HG03442 (cell line): ENCODE results near the gene KRTCAP2.
"Not testable (repeated sequence)": the region's sequence is repeated elsewhere in the genome, so short reads cannot be mapped to it uniquely, and the experiment has no call there.

ENCODE experiments used
- ATAC-seq: cut with Tn5 transposase; IDR thresholded peaks from one replicate; pipeline ENCODE4 v1.9.1; 2021; ENCODE audit warnings: mild to moderate bottlenecking, moderate library complexity; ENCODE audit not compliant: unreplicated experiment

The KRTCAP2 gene

DNA sequence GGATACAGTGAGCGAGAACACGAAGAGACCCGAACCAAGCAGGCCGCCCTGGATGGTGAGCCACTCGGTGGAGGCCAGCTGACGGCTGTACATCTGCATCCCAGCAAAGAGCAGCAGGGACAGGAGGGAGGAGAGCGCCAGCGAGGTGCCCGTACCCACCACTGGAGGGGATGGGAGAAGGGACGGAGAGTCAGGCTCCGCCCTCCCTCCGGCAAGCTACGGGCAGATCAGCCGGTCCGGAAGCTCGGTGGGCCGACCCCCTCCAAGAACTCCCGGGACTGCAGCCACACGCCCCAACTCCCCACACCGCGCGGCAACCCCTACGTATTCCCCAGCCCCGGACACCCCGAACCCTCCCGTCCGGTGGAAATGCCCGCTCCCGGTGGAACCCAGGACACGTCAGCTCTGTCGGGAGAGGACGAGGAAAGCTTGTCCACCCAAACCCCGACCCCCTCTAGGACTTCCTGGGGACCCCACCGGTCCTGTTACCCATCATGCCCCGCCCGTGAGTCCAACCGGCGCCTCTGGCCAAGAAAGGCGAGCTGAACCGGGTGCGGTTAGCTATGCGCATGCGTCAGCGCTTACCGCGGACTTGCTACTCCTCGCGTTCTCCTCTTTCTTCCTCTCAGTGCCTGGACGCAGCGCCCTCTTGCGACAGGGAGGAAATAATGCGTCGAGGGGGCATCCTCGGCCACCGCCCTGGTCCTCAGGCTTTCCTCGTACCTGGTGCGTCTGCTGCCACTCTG, at the start of gene KRTCAP2:
Gene KRTCAP2 (minus strand): TSS at position 573 of the 746 bp plus-strand sequence. CDS start 80 bp downstream, at position 493.
- peak; percentile 69 for ATAC-seq

DNA sequence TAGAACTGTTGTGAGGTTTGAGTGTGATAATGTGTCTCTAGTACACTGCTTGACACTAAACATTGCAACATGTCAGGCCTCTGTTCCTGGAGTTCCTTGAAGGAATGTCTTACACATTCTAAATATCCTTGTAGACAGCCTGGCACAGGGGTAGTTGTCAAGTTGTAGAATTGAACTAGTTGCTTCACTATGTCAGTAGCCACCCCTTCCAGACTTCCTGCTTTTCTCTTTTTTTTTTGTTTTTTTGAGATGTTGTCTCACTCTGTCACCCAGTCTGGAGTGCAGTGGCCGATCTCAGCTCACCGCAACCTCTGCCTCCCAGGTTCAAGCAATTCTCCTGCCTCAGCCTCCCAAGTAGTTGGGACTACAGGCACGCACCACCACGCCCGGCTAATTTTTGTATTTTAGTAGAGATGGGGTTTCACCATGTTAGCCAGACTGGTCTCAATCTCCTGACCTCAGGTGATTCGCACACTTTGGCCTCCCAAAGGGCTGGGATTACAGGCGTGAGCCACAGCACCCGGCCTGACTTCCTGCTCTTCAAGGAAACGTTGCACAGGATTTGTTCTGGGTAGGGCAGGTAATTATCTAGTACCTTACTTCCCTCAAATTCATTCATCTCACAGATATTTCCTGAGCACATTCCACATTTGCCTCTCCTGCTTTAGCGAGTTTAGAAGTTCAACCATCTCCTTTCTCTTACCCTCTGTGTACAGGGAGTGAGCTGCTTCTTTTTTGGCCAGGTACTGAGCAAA, 47.3 kb upstream of the KRTCAP2 start:
- ATAC-seq: not testable (repeated sequence)

DNA sequence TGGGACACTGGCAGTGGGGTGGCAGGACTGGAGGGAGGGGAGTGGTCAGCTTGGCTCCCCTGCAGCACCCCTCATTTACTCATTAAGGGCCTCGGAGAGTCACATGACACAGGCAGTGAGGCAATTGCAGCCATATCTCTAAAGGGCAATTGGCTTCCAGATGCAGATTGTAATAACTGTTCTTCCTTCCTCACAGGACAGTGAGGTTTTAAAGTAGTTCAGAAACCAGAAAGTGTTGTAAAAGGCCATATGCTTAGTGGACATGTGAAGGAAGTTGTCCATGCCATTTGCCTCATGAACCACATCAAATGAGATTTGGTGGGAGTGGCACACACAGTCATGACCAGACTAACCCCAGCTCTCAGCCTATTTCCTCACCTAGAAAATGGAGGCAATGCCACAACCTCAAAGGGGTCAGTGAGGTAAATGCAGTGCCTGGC, 46.5 kb upstream of the KRTCAP2 start:
- no peak for ATAC-seq

DNA sequence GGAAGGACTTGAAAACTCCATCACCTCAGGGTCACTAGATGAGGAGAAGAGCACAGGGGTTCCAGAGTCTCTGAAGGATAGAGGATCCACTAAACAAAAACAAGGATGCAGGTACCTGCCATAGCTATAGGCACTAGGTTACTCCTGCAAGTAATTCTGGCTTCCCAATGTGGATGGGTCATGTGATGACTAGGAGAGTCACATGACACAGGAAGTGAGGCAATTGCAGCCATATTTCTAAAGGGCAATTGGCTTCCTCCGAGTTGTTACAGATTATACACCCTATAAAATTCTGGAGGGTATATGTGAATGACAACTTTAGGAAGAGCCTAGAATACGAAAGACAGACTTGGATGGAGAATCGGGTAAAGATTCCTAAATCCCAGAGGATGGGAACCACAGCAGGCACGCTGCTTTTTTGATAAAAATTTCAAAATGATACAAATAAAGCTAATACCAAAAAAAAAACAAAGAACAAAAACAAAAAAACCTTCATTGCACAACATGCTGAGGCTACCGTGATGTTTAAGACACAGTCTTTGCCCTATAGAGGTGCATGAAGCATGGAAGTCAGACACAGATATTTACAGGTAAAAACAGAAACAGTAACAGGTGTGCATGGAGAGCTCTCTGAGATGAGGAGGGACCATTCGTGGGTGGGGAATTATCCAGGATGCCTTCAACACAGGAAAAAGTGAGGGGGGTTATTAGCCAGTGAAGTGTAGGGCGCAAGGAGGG, 45.9 kb upstream of the KRTCAP2 start:
- ATAC-seq: no peak

DNA sequence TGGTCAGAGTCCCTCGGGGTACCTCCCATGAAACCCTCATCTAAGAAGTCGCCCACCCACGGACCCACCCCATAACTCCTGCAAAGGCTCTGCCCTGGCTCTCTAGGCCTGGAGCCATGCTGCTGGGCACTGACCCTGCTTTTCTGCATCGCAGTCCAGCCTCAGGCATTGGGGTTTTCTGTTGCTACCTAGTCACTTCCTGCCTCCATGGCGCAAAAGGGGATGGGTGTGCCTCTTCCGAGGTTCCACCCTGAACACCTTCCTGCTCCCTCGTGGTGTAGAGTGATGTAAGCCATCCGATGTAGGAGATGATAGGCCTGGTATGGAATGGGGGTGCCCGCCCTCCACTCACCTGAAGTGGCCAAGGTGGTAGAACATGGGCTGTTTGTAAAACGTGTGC, 41.6 kb upstream of the KRTCAP2 start:
- ATAC-seq: not testable (repeated sequence)

DNA sequence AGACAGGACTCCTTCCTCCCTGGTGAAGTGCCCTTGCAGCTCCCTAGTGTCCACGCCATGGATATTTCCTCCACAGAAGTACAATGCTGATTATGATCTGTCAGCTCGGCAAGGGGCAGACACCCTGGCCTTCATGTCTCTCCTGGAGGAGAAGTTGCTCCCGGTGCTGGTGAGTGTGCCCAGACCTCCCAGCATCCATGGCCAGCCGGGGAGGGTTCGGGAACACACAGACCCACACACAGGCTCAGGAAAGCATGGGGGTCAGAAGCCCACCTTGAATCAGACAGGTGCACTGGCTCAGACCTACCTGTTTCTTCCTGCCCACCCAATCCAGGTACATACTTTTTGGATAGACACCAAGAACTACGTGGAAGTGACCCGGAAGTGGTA, 38.9 kb upstream of the KRTCAP2 start:
- ATAC-seq: not testable (repeated sequence)

DNA sequence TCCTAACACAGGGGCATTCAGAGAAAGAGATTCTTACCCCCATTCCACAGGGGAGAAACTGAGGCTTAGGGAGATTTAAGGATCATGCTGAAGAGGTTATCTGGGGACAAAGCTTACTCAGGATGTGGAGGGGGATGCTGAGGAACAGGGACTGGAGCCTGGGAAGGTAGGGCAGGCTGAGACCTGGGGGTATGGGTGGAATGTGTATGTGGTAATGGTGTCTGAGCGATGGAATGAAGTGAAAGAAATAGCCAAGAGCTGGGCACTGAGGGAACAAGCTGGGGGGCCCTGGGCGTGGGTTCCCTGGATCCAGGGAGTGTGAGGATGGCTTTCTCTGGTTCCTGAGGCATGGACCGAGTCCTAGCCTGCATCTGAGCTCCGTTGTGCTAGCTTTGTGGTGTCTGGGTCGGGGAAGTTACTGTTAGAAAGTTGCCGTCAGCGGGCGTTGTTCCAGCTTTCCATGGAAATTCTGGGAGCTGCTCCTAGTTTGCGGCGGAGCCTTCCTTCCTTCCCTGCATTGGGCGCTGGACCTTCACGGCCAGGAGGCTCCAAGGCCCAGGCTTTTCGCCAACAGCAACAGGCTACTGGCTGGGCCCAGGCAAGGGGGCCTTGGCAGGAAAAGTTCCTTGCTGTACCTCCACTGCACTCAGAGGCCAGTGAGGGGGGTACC, 38.4 kb upstream of the KRTCAP2 start:
- ATAC-seq: not testable (repeated sequence)

DNA sequence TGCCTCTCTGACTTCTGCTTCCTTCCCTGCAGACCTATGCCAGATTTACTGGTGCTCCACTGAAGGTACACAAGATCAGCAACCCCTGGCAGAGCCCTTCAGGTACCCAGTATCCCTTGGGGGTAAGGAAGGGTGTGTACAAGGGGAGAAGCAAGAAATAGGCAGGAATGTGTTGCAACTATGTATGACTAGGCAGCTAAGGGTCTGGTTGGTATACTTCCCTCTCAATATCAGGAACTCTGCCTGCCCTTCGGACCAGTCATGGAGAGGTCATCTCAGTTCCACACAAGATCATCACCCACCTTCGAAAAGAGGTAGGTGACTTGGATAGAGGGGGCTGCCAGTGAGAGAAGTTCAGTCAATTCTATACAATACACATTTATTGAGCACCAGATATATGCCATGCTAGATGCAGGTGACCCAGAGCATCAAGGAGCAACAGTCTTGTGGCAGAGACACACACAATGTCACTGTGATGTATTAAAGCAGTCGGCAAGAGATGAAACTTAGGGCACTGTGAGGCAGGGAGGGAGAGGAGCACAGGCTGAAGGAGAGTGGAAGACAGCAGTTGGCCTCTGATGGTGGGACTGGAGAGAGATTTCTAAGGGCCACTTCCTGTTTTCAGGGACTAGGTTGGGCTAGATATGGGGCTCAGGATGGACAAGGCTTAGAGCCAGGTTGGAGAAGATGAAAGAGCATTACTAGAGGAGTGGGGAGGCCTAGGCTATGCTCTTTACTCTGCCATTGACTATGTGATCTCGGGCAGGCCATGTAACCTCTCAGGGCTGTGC, 37.4 kb upstream of the KRTCAP2 start:
- ATAC-seq: no peak

DNA sequence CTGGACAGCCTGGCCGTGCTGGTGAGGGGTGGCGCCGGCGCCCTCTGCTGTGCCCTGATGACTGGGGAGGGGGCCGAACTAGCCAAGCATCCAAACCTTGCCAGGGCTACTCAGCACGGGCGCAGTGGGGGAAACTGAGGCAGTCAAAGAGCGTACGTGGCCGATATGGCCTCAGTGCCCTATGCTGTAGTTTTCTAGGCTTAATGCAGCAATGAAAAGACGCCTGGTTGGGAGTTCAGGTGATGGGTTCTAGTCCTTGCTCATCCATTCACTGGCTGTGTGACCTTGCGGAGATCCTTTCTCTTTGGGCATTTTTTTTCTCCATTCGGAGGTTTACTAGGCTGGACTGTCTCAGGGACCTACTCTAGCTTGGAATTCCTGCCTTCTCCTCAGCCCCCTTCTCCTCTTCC, 36.2 kb upstream of the KRTCAP2 start:
- ATAC-seq: no peak

DNA sequence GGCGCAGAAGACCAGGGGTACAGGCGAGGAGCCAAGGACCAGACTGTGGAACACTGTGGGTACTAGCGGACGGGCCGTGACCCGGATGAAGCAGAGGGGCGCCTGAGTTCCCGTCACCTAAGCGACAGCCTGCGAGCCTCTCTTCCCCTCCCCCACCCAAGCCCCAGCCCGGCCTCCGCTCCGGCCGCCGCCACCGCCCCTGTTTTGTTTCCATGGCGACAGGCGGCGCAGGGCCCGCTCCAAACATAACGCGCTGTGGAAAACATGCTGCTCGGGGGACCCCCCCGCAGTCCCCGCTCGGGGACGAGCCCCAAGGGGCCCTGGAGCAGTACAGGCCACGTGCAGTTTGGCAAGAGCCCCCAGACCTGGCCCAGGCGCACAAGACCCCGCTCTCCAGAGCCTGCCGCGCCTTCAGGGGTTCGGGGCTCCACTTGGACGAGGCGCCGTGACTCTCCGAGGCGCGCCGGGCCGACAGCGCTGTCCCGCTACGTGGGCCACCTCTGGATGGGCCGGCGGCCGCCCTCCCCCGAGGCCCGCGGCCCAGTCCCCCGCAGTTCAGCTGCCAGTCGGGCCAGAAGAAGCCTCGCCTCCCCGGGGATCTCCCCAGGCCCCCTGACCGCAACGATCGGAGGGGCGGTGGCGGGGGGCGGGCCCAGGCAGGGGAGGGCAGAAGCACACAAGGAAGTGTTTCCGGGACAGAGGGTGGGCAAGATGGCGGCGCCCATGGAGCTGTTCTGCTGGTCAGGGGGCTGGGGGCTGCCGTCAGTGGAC, 35.6 kb upstream of the KRTCAP2 start, which contains the start of gene MTX1:
Gene MTX1 (plus strand): TSS at position 155 of the 771 bp plus-strand sequence. CDS start 110 bp downstream, at position 265.
- ATAC-seq: peak; percentile 78

DNA sequence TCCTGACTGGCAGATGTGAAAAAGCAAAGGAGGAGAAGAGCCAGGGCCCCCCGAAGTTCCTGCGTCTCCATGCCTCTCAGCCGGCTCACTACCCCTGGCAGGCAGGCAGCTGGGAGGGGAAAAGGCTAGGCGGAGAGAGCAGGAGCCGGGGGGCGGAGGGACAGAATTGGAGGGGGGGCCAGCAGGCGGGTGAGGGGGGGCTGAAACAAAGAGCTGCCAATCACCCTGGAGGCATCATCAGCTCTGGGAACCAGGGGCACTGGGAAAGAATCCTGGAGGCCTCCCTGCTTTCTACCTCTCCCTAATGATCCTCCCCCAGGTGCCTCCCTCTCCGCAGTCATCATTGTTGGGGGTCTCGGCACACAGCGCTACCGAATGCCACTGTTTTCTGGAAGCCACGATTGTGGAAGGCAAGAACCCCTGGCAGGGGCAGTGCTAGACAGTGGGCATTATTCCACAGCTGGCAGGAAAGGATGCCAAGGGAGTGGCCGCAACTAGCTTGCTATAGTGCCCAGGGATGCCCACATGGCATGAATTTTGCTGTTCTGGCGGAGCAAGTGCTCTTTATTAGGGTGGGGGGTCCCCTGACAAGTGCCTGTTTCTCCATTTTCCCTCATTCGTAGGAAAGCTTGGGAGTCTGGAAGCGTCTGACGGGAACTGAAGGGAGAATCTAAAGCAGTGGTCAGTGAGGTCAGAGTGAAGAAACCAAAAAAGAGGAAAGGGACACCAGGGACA, 34.9 kb upstream of the KRTCAP2 start, which contains the start of gene THBS3:
Gene THBS3 (minus strand): TSS at position 92 of the 735 bp plus-strand sequence. CDS start 21 bp downstream, at position 71.
- ATAC-seq: no peak

DNA sequence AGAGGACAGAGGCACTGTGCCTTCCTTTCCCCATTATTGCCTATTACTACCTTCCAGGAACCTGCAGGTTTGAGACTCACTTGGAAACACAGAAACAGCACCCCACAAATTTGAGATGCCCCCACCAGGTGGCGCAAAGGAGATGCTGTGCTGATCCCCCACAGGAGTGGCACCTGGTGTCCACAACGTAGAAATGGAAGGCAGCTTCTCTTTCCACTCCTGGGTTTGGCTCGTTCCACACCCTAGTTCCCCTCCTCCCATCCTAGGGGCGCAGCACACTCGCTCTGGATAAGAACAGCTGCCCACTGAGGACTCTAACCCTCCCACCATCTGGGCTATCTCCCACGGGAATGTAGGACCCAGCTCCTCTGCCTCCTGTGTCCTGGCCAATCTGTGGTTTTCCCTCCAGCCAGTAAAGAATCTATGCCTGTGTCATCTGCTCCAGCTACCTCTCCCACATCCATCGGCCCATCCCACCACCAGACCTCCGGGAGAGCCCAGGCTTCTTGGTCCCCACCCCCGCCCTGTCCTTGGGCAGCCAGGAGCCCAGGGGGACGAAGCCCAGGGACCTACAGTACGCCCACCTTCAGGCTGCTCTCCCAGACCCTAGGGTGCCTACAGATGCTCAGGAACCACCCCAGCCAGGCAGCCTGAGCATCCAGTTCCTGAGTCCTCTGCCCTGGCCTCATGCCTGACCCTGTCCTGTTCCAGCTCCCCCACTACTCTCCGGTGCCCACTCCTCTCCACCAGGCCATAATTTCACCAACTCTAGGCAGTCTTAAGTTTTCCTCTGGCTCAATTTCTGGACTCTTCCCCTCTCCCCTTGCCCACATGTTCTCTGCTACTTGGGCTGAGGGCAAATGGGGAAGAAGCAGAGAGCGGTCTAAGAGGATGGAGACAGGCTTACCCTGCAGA, 34.0 kb upstream of the KRTCAP2 start:
- no peak for ATAC-seq

DNA sequence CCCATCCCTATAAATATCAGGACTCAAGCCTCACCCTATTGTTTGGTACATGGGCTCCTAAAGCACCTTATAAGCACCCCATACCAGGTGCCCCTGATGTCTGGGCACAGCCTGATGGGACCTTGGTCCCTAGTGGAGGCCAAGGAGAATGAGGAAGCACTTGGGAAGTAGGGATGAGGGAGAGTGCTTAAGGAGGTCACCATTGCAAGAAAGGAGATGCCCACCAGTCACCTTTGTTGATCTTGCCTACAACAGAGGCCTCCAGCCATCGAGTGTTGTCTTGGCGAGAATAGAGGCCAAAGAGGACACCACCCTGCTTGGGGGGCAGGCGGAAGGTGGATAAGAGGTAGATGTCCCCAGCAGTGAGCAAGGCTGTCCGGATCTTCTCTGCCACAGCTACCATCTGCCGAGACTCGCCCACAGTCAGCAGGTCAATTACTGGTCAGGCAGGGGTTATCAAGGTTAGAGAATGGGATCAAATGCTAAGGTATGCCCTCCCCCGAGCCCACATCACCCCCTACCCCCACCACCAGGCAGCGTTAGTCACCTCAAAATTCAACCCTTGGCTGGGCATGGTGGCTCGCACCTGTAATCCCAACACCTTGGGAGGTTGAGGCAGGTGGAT, 33.0 kb upstream of the KRTCAP2 start:
- no peak for ATAC-seq

DNA sequence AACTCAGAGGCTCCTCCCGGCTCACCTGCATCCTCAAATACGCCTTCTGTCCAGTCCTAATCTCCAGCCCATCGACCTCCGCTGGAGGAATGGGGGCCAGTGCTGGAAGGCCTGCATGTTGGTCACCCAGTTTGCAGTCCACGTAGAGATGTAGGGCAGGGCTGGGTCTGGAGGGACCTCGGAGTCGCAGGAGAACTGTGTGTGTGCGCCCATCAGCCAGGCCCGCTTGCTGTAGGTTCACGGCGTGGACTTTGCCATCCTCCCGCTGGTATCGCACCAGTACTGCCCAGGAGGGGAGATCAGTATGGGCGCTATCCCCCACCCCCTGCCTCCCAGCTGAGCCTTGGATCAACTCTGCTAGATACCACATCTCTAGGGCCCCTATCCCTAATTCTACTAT, 31.9 kb upstream of the KRTCAP2 start:
- ATAC-seq: no peak

DNA sequence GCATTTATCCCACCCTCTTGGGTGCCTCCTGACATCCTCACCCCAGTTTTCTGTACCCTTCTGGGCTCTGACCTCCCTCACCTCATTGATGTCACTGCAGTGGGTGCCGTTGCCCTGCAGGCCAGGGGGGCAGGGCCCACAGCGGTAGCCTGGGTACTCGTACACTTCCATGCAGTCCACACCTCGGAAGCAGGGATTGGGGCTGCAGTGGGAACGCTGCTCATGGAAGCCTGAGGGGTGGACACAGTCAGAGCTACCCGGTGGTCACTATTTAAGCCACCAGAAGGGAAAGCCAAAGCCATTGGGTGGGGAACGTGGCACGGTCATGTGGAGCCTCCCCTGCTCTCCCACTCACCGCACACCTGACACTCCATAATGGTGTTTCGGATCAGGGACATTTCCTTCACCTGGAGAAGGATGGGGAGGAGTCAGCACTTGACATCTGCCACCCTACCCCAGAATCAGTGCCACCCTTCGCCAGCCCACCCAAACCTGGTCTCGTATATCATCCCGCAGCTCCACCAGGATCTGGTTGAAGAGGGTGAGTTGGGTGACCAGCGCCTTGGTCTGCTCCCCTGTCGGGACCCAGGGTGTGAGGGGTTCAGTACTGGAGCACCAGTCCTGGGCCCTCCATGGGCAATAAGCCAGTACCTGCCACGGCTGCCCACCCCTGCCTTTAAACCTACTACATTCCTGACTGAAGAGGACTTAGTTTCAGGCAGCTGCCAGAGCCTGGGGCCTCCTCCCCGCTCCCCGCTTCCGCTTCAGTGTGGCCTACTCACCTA, 29.8 kb upstream of the KRTCAP2 start:
- ATAC-seq: no peak

DNA sequence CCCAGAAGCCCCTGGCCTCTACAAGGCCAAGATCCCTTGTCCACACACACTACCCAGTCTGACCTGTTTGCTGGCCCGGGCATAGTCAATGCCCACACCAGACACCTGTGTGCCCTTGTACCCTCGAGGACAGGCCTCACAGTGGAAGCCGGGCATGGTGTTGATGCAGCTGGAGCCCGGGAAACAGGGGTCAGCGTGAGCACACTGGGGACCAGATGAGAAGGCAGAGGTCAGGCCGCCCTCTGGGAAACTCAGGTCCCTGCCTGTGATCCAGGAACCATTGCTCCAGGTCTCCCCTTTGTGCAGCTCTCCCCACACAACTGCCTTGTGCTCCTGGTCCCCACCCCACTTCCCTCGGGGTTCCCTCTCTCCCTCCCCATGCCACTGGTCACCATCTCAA, 29.1 kb upstream of the KRTCAP2 start:
- ATAC-seq: no peak
